ENCODE measurements around the gene MMGT1. TPM values are rescaled to one million over a fixed set of nuclear protein-coding genes. Genes with fewer than 3 reads are reported as not detected.

Gene MMGT1
- total RNA-seq, 2 experiments from 2014 or later: 15.5 to 15.6 TPM

- Mint-ChIP-seq H3K4me3 (no peak overlapping the region), H3K9me3 (no peaks in the 10 kb centered on the region), H3K27ac (no peak overlapping the region), H3K27me3 (no peaks in the 10 kb centered on the region), H3K36me3 (ENCODE audit: low read depth) (no peaks in the 10 kb centered on the region), H3K4me1 (ENCODE audit: low read depth) (peaks cover 23% of the 10 kb centered on the region)
- no peak for ATAC-seq
- ChIA-PET POLR2A (interaction anchor here (2.9 kb wide), 1 partner anchor 9 kb away, joined by 14 read pairs; the partner anchor contains the start of gene SLC9A6), CTCF (no interaction called here)
- no peak for DNase-seq
- TF ChIP-seq CTCF (IDR thresholded peaks at IDR 0.05): no peak
- intact Hi-C loops (cut with micrococcal nuclease): no loop called here
Observed at GRCh38 chrX:135975421-135975820, 1.6 kb upstream of the MMGT1 start.

GRCh38 chrX:135974279-135974856, 580 bp upstream of the MMGT1 start:
- ChIA-PET CTCF (interaction anchor here (1.1 kb wide), 1 partner anchor 11 kb away, joined by 4 read pairs; no protein-coding TSS in a partner anchor), POLR2A (interaction anchor here (1.0 to 2.9 kb wide), 2 partner anchors 10 to 14 kb away, joined by 3 to 14 read pairs; partner anchors contain the start of gene SLC9A6)
- intact Hi-C loops (cut with micrococcal nuclease): no loop called here
- DNase-seq (peak; percentile 64), ATAC-seq (peak; percentile 38)
- H3K4me1 Mint-ChIP-seq (ENCODE audit: low read depth): peaks cover 24% of the 10 kb centered on the region
- H3K27me3 Mint-ChIP-seq: no peaks in the 10 kb centered on the region
- no peaks in the 10 kb centered on the region for H3K36me3 Mint-ChIP-seq (ENCODE audit: low read depth)
- H3K27ac Mint-ChIP-seq: peak overlapping the region; percentile 68
- H3K4me3 Mint-ChIP-seq: peak overlapping the region; percentile 70
- H3K9me3 Mint-ChIP-seq: no peaks in the 10 kb centered on the region
- no peak for TF ChIP-seq CTCF (IDR thresholded peaks at IDR 0.05)

- no peak for ATAC-seq
Observed at GRCh38 chrX:135973025-135973547, 702 bp downstream of the MMGT1 start.

GRCh38 chrX:135951291-135951690, 22.5 kb downstream of the MMGT1 start:
- Mint-ChIP-seq H3K36me3 (ENCODE audit: low read depth) (no peaks in the 10 kb centered on the region), H3K4me1 (ENCODE audit: low read depth) (no peaks in the 10 kb centered on the region)

More at GRCh38 chrX:135973025-135973547, 702 bp downstream of the MMGT1 start:
- no peak for TF ChIP-seq CTCF (IDR thresholded peaks at IDR 0.05)
- no peaks in the 10 kb centered on the region for H3K9me3 Mint-ChIP-seq
- H3K4me1 Mint-ChIP-seq (ENCODE audit: low read depth): peaks cover 24% of the 10 kb centered on the region
- peak overlapping the region; percentile 99 for H3K27ac Mint-ChIP-seq
- CTCF ChIA-PET: interaction anchor here (0.6 to 1.1 kb wide), 2 partner anchors 9 to 18 kb away, joined by 3 to 4 read pairs; no protein-coding TSS in a partner anchor
- no peaks in the 10 kb centered on the region for H3K27me3 Mint-ChIP-seq
- peak; percentile 16 for DNase-seq
- POLR2A ChIA-PET: interaction anchor here (1.0 to 2.9 kb wide), 2 partner anchors 11 to 16 kb away, joined by 3 to 14 read pairs; partner anchors contain the start of gene SLC9A6
- H3K36me3 Mint-ChIP-seq (ENCODE audit: low read depth): no peaks in the 10 kb centered on the region
- intact Hi-C loops (cut with micrococcal nuclease): no loop called here
- H3K4me3 Mint-ChIP-seq: peak overlapping the region; percentile 90

More at GRCh38 chrX:135951291-135951690, 22.5 kb downstream of the MMGT1 start:
- ChIA-PET POLR2A (no interaction called here), CTCF (no interaction called here)
- ATAC-seq: no peak
- no peaks in the 10 kb centered on the region for H3K9me3 Mint-ChIP-seq
- no peak for TF ChIP-seq CTCF (IDR thresholded peaks at IDR 0.05)
- H3K27ac Mint-ChIP-seq: no peak overlapping the region
- intact Hi-C loops (cut with micrococcal nuclease): no loop called here
- H3K27me3 Mint-ChIP-seq: no peaks in the 10 kb centered on the region
- no peak overlapping the region for H3K4me3 Mint-ChIP-seq
- no peak for DNase-seq
